HG02763 (cell line): ENCODE measurements around the gene ACOX3.
"Not testable (repeated sequence)": the region's sequence is repeated elsewhere in the genome, so short reads cannot be mapped to it uniquely, and the experiment has no call there.

Source experiments
- ATAC-seq: cut with Tn5 transposase; IDR thresholded peaks from one replicate; pipeline ENCODE4 v1.9.1; 2021; ENCODE audit warnings: mild to moderate bottlenecking, moderate library complexity; ENCODE audit not compliant: unreplicated experiment

The ACOX3 gene

GRCh38 chr4:8440492-8441311, at the start of gene ACOX3, which contains the start of gene TRMT44:
ACOX3 (minus strand) TSS chr4:8440723; CDS start chr4:8416521, 24,202 bp downstream.
TRMT44 (plus strand) TSS chr4:8440777; CDS start chr4:8440823, 46 bp downstream.
- peak; percentile 87 for ATAC-seq

GRCh38 chr4:8488791-8489369, 48.4 kb upstream of the ACOX3 start:
- no peak for ATAC-seq

GRCh38 chr4:8486643-8487042, 46.1 kb upstream of the ACOX3 start:
- ATAC-seq: not testable (repeated sequence)

- no peak for ATAC-seq
Measured at GRCh38 chr4:8480221-8480620, 39.7 kb upstream of the ACOX3 start.

GRCh38 chr4:8478801-8479744, 38.5 kb upstream of the ACOX3 start:
- no peak for ATAC-seq

GRCh38 chr4:8478371-8478770, 37.8 kb upstream of the ACOX3 start:
- ATAC-seq: no peak

- ATAC-seq: no peak
Measured at GRCh38 chr4:8477676-8478075, 37.2 kb upstream of the ACOX3 start.

GRCh38 chr4:8477095-8477635, 36.6 kb upstream of the ACOX3 start:
- ATAC-seq: no peak

- no peak for ATAC-seq
Measured at GRCh38 chr4:8475751-8476575, 35.4 kb upstream of the ACOX3 start.

GRCh38 chr4:8474856-8475255, 34.3 kb upstream of the ACOX3 start:
- ATAC-seq: no peak

- no peak for ATAC-seq
Measured at GRCh38 chr4:8473920-8474590, 33.5 kb upstream of the ACOX3 start.

GRCh38 chr4:8473198-8473919, 32.8 kb upstream of the ACOX3 start:
- no peak for ATAC-seq

GRCh38 chr4:8472689-8473197, 32.2 kb upstream of the ACOX3 start:
- ATAC-seq: no peak

GRCh38 chr4:8472158-8472688, 31.7 kb upstream of the ACOX3 start:
- ATAC-seq: no peak

GRCh38 chr4:8471211-8471875, 30.8 kb upstream of the ACOX3 start:
- ATAC-seq: no peak

- ATAC-seq: no peak
Measured at GRCh38 chr4:8470451-8471024, 30.0 kb upstream of the ACOX3 start.

- ATAC-seq: no peak
Measured at GRCh38 chr4:8469550-8469949, 29.0 kb upstream of the ACOX3 start.
